HG02642 (cell line): ENCODE data around the gene ZFPM1.

ENCODE experiments used
- ATAC-seq: cut with Tn5 transposase; IDR thresholded peaks from one replicate; pipeline ENCODE4 v1.9.1; 2021; ENCODE audit warnings: mild to moderate bottlenecking; ENCODE audit not compliant: unreplicated experiment, poor library complexity

ZFPM1 gene

GRCh38 chr16:88535191-88535856 is 82.2 kb downstream of the ZFPM1 start:
- ATAC-seq = no peak

GRCh38 chr16:88535857-88536222 is 82.8 kb downstream of the ZFPM1 start:
- no peak for ATAC-seq

GRCh38 chr16:88536510-88536909 is 83.4 kb downstream of the ZFPM1 start:
- ATAC-seq = no peak

- ATAC-seq = no peak
Observed at GRCh38 chr16:88536971-88537751, 84.1 kb downstream of the ZFPM1 start.

GRCh38 chr16:88537859-88538258 is 84.8 kb downstream of the ZFPM1 start:
- no peak for ATAC-seq

GRCh38 chr16:88538366-88539060 is 85.4 kb downstream of the ZFPM1 start:
- ATAC-seq = no peak

GRCh38 chr16:88539261-88539651 is 86.2 kb downstream of the ZFPM1 start:
- ATAC-seq = no peak

GRCh38 chr16:88539652-88540345 is 86.7 kb downstream of the ZFPM1 start:
- ATAC-seq = no peak

GRCh38 chr16:88540346-88540977 is 87.4 kb downstream of the ZFPM1 start:
- no peak for ATAC-seq

GRCh38 chr16:88541831-88542616 is 88.9 kb downstream of the ZFPM1 start:
- ATAC-seq = no peak

- ATAC-seq = no peak
Observed at GRCh38 chr16:88543230-88543813, 90.2 kb downstream of the ZFPM1 start.

GRCh38 chr16:88545781-88546180 is 92.7 kb downstream of the ZFPM1 start:
- no peak for ATAC-seq

- no peak for ATAC-seq
Observed at GRCh38 chr16:88548131-88548874, 95.2 kb downstream of the ZFPM1 start.

- no peak for ATAC-seq
Observed at GRCh38 chr16:88548985-88549384, 95.9 kb downstream of the ZFPM1 start.

- ATAC-seq = no peak
Observed at GRCh38 chr16:88549671-88550245, 96.7 kb downstream of the ZFPM1 start.

- no peak for ATAC-seq
Observed at GRCh38 chr16:88550246-88550661, 97.2 kb downstream of the ZFPM1 start.

- ATAC-seq = no peak
Observed at GRCh38 chr16:88552166-88552565, 99.1 kb downstream of the ZFPM1 start.

- no peak for ATAC-seq
Observed at GRCh38 chr16:88552815-88553214, 99.7 kb downstream of the ZFPM1 start.
